GM21360 (cell line): Measurements from ENCODE around the gene CEP72.
"Not testable (repeated sequence)": the region's sequence is repeated elsewhere in the genome, so short reads cannot be mapped to it uniquely, and the experiment has no call there.

Experiments used
- ATAC-seq: cut with Tn5 transposase; IDR thresholded peaks from one replicate; pipeline ENCODE4 v1.9.1; 2021; ENCODE audit warnings: mild to moderate bottlenecking, moderate library complexity; ENCODE audit not compliant: unreplicated experiment

The CEP72 gene

DNA sequence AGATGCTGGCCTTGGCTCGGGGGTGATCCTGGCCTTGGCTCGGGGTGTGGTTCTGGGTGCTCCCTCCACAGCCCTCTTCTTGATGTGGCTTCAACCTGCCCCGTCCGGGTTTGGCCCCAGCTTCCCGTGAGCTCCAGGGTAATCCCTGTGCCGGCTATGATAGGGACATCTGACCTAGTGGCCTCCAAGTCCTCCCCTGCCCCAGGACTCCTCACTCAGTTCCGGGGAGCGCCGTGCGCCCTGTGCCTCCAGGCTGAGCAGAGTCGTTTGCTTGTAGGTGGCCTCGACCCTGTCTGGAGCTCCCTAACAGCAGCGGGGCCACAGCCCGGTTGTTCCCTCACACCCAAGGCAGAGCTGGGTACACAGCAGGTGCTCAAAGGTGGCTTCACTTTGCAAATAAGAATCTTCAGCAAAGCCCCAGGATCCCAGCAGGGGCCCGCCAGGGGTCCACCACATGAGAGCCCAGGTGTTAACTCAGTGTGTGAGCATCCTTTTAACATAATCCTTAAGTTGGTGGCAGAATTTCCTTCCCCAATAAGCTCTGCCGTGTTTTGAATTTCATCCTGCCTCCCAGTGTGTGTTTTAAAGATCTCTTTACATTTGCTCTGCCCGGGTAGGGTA, 32.3 kb upstream of the CEP72 start:
- no peak for ATAC-seq

DNA sequence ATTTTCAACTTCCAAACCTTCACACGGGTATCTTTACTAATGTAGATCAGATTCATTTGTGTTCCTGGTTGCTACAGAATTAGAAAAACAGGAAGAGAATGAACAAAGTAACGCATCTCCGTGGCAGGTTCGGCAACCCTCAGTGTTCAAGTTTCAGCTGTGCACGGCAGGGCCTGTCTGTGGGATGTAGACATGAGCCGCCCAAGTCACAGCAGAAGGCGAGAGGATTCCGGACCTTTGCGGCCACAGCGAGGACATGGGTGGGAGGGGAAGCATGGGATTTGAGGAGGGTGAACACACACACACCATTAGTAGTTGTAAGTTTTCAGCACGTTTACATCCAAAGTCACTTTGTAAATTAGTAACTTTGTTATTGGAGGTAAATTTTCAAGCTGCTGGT, 31.7 kb upstream of the CEP72 start:
- ATAC-seq: no peak

DNA sequence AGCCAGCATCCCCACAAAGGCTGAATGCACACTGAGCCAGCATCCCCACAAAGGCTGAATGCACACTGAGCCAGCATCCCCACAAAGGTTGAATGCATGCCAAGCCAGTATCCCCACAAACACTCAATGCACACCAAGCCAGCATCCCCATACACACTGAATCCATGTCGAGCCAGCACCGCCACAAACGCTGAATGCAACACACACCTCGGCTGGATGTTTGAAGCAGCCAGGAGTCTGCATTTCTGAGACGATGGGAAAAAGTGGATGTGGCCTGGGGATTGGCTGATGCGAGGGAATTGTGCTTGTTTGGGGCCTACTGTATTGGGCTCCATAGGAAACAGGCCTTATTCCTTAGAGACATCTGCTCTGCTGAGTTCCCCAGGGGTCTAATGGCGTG, 30.9 kb upstream of the CEP72 start:
- no peak for ATAC-seq

DNA sequence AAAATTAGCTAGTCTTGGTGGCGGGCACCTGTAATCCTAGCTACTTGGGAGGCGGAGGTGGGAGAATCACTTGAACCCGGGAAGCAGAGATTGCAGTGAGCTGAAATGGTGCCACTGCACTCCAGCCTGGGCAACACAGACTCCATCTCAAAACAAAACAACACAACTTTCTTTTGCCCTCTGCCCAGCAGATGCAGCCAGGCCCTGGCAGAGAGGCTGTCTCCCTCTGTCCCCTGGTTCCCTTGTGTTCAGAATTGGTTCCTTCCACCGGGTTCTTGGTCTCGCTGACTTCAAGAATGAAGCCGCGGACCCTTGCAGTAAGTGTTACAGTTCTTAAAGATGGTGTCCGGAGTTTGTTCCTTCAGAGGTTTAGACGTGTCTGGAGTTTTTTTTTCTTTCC, 30.2 kb upstream of the CEP72 start:
- no peak for ATAC-seq

DNA sequence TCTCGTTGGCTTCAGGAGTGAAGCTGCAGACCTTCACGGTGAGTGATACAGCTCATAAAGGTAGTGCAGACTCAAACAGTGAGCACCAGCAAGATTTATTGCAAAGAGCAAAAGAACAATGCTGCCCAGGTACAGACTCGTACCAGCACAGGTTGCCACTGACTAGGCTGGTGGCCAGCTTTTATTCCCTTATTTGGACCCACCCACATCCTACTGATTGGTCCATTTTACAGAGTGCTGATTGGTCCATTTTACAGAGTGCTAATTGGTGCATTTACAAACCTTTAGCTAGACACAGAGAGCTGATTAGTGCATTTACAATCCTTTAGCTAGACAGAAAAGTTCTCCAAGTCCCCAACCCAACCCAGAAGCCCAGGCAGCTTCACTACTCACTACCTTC, 29.7 kb upstream of the CEP72 start:
- not testable (repeated sequence) for ATAC-seq

DNA sequence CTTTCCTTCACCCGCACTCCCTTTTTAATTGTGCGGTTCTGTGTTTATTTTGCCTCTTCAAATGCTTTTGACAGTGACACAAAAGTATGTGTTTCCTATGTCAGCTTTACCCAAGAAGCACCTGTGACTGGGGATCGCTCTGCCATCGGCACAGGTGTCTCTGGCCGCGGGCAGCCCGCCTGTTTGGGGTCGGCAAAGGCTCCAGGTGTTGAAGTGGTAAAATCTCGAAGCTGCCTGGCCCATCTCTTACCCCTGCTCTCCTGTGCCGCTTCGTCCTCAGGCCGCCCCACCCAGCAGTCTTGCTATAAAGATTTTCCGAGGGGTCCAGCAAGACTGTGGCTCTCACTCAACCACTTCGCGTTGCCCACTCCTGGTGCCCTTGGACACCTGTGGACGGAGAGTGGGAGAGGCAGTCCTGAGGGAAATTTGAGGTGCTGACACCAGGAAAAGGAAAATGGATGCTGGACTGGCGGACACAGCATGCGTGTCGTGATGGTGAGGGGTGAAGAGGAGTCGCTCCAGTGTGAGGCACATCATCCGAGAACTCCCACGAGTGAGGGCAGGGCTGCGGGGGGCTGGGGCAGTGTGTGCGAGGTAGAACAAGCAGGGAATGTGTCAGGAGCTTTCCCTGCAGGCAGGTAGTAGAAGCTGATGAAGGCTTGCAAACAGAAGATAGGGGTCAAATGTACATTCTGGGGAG, 29.1 kb upstream of the CEP72 start:
- no peak for ATAC-seq

DNA sequence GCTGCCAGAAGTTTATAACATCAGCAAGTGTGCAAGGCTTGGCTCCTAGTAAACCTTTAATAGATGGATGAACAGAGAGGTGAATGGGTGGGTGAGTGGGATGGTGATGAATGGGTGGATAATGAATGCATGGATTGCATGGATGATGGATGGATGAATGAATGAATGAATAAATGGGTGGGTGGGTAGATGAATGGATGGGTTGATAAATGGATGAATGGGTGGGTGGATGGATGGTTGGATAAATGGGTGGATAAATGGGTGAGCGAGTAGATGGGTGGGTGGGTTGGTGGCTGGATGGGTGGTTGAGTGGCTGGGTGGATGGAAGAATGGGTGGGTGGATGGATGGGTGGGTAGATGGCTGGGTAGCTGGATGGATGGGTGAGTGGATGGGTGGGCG, 28.5 kb upstream of the CEP72 start:
- no peak for ATAC-seq

DNA sequence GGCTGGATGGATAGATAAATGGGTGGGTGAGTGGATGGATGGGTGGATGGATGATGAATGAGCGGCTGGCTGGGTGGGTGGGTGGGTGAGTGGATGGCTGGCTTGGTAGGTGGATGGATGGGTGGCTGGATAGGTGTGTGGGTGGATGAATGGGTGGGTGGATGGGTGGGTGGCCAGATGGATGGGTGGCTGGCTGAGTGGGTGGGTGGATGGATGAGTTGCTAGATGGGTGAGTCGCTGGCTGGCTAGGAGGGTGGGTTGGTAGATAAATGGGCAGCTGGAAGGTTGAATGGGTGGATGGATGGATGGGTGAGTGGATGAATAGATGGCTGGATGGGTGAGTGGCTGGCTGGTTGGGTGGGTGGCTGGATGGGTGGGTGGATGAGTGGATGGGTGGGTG, 27.9 kb upstream of the CEP72 start:
- ATAC-seq: no peak

DNA sequence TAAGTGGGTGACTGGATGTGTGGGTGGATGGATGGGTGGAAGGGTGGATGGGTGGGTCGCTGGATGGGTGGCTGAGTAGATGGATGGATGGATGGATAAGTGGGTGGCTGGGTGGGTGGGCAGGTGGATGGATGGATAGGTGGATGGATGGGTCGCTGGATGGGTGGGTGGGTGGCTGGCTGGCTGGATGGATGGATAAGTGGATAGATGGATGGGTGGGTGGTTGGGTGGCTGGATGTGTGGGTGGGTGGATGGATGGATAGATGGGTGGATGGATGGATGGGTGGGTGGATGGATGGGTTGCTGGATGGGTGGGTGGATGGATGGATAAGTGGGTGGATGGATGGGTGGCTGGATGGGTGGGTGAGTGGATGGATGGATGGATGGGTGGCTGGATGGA, 27.3 kb upstream of the CEP72 start:
- no peak for ATAC-seq

DNA sequence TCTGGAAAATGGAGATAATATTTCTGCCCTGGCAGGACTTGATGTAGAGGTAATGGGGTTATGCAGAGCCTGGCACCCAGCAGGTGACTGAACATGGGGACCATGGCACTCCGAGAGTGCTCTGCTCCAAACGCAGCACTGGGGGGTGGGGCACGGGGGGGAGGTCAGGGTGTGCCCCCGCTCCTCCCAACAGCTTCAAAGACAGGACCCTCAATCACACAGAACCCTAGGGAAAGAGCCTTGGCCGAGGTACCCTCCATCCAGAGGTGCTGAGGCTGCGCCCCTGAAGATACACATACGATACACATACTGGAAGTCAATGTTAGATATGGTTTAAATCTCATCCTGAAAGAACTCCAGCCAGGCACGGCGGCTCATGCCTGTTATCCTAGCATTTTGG, 26.6 kb upstream of the CEP72 start:
- no peak for ATAC-seq

DNA sequence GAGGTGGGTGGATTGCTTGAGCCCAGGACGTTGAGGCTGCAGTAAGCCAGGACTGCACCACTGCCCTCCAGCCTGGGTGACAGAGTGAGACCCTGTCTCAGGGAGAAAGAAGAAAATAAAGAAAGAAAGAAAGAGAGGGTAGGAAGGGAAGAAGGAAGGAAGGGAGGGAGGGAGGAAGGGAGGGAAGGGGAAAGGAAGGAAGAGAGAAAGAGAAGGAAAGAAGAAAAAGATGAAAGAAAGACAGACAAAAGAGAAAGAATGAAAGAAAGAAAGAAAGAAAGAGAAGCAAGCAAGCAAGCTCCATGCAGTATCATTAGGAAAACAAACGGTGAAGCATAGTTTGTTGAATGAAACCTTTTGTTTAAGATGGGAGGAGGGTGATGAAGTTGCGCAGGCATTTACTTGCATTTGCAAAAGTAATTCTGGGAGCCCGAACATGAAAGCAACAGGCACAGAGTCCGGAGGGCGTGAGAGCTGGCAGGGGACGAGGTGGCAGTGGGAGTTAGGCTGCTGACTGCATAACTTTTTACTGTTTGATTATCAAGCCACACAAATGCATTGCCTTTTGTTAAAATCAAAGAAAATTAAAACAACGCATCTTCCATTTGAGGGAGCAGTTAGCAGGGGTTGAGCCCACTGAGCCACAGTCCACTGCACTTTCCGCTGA, 26.0 kb upstream of the CEP72 start:
- no peak for ATAC-seq

DNA sequence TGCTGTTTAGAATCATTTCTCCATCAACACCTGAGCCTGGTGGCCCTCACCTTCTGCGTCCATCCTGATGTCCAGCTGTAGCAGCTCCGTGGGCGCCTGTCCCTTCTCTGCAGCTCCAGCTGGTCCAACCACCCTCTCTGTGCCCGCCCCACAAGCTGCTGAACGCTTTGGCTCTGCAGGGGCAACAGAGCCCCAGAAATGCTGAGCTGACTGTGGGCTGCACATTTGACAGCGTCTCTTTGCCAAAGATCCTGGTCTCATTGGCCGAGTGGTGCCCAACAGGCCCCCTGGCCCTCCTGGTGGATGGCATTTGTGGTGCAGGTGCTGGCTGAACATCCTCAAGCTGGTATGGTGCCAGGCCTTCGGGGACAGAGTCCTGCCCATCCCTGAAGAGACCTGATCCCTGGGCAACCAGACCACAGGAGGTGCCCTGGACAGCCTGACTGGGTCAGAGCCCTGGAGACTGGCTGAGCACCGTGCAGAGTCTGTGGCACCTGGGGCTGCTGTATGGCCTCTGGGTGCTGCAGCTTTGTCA, 25.3 kb upstream of the CEP72 start:
- no peak for ATAC-seq

DNA sequence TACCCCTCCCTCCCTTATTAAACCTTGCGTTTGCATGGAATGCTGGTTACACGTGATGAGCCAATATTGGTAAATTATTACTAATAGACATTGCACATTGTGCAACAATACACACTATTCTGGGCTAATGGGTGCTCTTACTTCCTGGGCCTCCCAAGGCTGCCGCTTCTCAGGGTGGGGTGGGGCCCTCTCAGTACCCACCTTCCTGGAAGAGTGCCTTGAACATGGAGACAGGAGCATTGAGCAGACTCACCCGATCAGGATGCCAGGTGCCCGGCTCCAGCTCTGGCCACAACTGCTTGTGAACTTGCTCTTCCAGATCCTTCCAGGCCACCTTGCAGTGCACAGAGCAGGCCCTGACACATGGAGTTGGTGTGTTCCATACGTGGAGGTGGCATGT, 24.7 kb upstream of the CEP72 start:
- ATAC-seq: no peak

DNA sequence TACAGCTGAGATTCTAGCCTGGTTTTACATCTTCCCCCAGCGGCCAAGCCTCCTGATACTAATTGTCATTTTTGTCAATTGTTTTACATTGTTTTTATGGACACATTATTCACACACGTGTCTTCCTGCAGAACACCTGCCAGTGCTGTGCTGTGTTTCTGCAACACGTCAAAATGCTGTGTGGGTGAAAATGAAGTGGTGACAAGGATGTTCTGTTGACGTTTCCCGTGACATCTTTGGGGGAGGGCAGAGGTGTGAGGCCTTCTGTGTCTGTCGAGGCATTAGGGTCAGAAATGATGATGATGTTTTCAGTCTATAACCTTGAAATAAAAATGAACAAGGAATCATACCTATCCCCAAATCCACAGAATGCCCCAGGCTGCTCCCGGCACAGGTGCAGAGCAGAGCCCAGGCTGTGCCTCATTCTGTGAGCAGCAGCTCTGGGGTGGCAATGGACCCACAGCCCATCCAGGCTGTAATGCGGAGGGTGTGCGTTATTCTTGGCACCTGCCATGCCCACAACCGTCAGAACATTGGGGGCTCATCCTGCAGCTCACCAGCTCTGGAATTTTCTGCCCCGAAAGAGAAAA, 23.6 kb upstream of the CEP72 start:
- ATAC-seq: no peak

DNA sequence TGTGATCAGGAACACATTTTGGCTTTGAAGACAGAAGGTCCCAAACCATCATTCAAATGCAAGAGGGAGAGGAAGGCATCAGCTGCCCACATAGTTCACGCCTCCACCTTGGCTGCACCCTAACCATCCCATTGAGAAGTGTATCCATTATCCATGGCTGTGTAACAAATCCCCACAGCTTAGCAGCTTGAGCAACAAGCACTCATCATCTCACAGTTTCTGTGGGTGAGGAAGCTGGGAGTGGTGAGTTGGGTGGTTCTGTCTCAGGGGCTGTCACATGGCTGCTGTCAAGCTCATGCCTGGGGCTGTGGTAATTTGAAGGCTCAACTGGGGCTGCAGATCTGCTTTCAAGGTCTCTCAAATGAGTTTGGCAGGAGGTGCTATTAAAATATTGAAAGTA, 23.0 kb upstream of the CEP72 start:
- ATAC-seq: no peak

DNA sequence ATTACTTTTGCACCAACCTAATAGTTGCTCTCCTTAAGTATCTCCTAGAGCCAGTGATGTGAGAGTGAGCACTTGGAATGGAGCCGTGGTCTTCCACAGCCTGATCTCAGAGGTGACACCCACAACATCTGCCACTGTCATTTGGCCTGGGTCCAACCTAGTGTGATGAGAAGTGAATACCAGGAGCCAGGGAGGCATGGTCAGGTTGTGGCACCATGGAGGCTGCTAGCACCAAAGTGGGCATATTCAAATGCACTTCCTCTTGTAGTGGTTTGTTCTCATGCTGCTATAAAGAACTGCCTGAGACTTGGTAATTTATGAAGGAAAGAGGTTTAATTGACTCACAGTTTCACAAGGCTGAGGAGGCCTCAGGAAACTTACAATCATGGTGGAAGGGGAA, 22.6 kb upstream of the CEP72 start:
- ATAC-seq: no peak

DNA sequence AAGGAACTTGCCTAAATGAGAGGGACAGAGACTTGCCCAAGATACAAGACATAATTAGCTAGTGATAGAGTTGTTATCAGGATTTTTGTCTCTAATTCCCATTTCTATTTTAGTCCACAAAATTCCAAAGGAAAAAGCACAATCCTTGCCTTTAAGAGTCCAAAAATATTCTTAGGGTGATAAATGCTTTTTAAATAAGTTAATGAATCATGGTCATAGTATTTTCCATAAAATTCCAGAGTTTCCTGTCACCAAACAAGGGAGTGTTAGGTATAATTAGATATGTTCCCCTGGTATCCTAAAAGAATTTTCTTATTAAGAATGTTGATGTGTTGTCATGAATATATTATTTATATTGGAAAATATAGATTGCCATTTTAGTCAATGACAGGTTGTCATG, 21.8 kb upstream of the CEP72 start:
- ATAC-seq: no peak

DNA sequence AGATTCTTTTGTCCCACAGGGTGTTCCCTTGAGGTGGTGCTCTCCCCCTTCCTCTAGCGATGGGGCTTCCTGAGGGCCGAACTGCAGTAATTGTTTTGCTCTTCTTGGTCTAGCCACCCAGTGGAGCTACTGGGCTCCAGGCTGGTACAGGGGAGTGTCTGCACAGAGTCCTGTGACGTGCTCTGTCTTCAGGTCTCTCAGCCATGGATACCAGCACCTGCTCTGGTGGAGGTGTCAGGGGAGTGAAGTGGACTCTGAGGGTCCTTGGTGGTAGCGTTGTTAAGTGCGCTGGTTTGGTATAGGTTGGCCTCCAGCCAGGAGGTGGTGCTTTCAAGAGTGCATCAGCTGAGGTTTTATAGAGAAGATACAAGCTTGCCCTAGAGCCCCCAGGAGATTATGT, 20.4 kb upstream of the CEP72 start:
- ATAC-seq: no peak

DNA sequence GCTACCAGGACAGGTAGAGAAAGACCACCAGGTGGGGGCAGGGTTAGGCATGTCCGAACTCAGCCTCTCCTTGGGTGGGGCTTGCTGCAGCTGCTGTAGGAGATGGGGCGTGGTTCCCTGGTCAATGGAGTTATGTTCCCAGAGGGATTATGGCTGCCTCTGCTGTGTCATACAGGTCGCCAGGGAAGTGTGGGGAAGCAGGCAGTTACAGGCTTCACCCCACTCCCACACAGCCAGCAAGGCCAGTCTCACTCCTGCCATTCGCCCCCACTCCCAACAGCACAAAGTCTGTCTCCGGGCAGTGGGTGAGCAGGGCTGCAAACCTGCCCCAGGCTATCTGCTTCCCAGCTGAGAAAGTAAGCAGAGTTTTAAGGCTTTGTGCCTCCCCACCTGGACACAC, 20.0 kb upstream of the CEP72 start:
- ATAC-seq: no peak

DNA sequence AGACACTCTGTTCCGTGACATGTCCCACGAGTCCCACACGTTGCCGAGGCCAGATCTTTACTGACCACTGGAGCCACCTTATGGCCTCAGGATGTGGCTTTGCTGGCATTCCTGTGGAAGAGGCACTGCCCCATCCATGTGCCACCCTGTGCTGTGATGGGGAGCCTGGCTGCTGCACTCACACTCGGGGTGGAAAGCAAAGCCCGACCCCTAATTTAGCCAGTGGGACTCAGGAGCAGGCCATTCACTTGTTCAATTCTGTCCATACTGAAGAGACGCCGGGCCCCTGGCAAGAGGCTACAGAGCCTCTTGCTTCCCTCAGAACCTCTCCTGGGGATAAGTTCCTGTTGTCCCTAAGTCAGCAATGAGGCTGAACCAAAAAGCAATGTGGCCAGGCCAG, 18.6 kb upstream of the CEP72 start:
- ATAC-seq: no peak

DNA sequence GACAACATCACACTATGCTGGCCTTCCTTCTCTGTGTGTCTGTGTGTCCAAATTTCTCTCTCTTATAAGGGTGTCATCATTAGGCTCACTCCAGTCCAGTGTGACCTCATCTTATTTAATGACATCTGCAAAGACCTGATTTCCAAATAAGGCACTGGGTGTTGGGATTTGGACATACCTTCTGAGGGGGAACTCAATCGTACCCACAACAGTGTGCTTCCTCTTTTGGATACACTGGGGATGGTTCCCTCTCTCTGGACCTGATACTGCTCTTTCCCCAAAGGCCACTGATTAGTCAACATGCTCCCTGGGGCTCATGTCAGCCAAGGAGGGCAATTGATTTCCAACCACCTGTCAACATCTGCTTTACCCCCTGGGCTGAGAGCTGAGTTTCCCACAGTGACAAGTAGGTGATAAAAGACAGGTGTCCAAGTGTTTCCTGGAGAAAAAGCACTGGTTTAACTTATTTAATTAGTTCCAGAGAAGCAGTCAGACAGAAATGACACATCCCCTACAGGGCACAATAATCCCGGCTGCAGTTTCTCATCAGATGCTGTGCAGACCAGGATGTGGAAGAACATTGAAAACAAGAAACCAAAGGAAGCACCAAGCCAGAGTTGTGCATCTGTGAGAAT, 17.8 kb upstream of the CEP72 start:
- no peak for ATAC-seq
